Measurements from ENCODE around the gene TTLL10.

DNA sequence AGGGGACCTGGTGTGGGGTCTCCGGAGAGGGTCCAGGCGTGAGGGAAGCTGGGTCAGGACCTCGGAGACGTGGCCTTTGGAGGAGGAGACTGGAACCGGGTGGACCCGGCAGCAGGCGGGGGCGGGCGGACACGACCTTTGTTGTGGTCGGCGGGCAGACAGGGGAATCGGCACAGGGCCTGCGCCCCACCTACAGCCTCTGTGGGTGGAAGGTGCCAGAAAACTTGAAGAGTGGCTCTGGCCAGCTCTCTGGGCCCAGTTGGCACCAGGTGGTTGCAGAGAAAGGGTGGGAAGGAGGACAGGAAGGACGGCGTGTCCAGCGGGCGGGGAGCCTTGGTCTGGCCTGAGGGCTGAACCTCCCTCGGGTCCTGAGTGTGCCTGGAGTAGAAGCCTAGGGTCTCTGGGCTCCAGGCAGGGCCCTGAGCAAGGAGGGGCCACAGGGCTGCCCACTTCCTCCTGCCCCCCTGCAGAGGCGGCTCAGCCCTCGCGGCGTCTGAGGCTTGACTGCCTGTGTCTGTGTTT is 7.7 kb upstream of the TTLL10 start:
- no peak for TF ChIP-seq YY1 (IDR thresholded peaks at IDR 0.05; ENCODE audit: insufficient read depth, insufficient read length)
- TF ChIP-seq ZNF274 (IDR thresholded peaks at IDR 0.05; ENCODE audit: low read depth, low read length), result no peak

Measured in NT2/D1 (cell line).